ENCODE measurements around the gene TTLL9. TPM values are rescaled to one million over a fixed set of nuclear protein-coding genes. Genes with fewer than 3 reads are reported as not detected.
"Not testable (repeated sequence)": the region's sequence is repeated elsewhere in the genome, so short reads cannot be mapped to it uniquely, and the experiment has no call there.

TTLL9 gene
- total and polyA plus RNA-seq, 2 donors (not counting 1 experiment from before 2014, with no cell fraction given) = 0.74 to 0.76 TPM

DNA sequence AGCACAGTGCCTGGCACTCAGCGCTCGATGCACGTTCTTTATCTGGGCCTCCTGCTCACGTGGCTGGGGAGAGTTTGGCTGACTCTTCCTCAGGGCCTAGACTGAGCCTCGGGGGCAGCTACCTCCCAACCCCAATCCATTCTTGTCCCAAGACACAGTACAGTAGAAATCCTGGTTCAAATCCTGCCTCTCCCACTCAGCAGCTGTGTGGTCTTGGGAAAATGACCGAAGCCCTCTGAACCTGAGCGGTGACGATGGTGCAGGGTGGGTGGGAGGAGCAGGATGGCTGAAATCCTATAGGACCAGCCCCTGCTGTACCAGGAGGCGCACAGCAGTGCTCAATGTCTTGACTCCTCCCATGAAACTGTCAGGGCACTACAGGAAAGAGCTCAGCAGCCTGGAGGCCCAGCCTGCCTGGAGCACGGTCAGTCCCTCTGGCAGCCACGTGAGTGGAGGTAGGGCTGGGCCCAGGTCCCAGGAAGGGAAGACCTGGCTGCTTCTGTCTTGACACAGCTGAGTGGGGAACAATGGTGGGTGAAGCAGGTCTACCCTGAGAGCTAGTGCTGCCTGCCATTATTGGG is 49.9 kb downstream of the TTLL9 start:
- Histone ChIP-seq H3K4me1 (ENCODE audit: control insufficient read depth in 2 of 2, insufficient read depth in 2 of 2, low read length in 2 of 2) (peaks cover 0 to 6% of the 10 kb centered on the region in 2 donors), H3K79me2 (ENCODE audit: control insufficient read depth, insufficient read depth, low read length) (no peaks in the 10 kb centered on the region), H4K20me1 (ENCODE audit: control insufficient read depth, insufficient read depth, low read length, poor library complexity, severe bottlenecking) (no peaks in the 10 kb centered on the region), H3K9ac (ENCODE audit: low read length) (no peak overlapping the region), H3K36me3 (replicated peaks in 1 of 2; ENCODE audit: control extremely low read depth in 1 of 2, control insufficient read depth in 1 of 2, extremely low read depth in 1 of 2, insufficient read depth in 2 of 2, low read length in 1 of 2) (no peaks in the 10 kb centered on the region), H2AFZ (ENCODE audit: insufficient read depth, low read depth, low read length, poor library complexity, severe bottlenecking) (no peak overlapping the region), H3K27ac (ENCODE audit: low read length in 2 of 2) (no peak overlapping the region), H3K27me3 (replicated peaks in 1 of 4; ENCODE audit: control extremely low read depth in 1 of 4, control insufficient read depth in 3 of 4, insufficient read depth in 4 of 4, low read length in 3 of 4) (peaks cover 0 to 8% (median 1%) of the 10 kb centered on the region in 4 experiments), H3K4me3 (ENCODE audit: control extremely low read depth in 1 of 5, extremely low read depth in 1 of 5, insufficient read depth in 1 of 5, low read depth in 2 of 5, low read length in 4 of 5) (no peak overlapping the region), H3K4me2 (replicated peaks; ENCODE audit: low read depth, low read length, poor library complexity, severe bottlenecking) (no peak overlapping the region), H3K9me3 (ENCODE audit: control extremely low read depth in 1 of 3, control insufficient read depth in 2 of 3, insufficient read depth in 1 of 3, low read length in 2 of 3) (no peaks in the 10 kb centered on the region)
- intact Hi-C loops (cut with micrococcal nuclease) = no loop called here
- ChIA-PET CTCF (interaction anchor here (1.2 kb wide), 1 partner anchor 41 kb away, joined by 4 read pairs; no protein-coding TSS in a partner anchor), POLR2A (no interaction called here)
- TF ChIP-seq, protein P1, sequence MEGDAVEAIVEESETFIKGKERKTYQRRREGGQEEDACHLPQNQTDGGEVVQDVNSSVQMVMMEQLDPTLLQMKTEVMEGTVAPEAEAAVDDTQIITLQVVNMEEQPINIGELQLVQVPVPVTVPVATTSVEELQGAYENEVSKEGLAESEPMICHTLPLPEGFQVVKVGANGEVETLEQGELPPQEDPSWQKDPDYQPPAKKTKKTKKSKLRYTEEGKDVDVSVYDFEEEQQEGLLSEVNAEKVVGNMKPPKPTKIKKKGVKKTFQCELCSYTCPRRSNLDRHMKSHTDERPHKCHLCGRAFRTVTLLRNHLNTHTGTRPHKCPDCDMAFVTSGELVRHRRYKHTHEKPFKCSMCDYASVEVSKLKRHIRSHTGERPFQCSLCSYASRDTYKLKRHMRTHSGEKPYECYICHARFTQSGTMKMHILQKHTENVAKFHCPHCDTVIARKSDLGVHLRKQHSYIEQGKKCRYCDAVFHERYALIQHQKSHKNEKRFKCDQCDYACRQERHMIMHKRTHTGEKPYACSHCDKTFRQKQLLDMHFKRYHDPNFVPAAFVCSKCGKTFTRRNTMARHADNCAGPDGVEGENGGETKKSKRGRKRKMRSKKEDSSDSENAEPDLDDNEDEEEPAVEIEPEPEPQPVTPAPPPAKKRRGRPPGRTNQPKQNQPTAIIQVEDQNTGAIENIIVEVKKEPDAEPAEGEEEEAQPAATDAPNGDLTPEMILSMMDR (IDR thresholded peaks at IDR 0.05) = no peak
- no peak for TF ChIP-seq EZH2 (IDR thresholded peaks at IDR 0.05; ENCODE audit: borderline replicate concordance, insufficient read depth, low read depth, low read length, poor library complexity, severe bottlenecking)
- no peak overlapping the region for H3K27ac Mint-ChIP-seq
- no peak overlapping the region for H3K4me3 Mint-ChIP-seq
- 96% methylated on average over 9 of the region's 11 CpGs for WGBS (ENCODE audit: insufficient coverage)
- DNase-seq = no peak
- peaks cover 12% of the 10 kb centered on the region for H3K27me3 Mint-ChIP-seq
- H3K4me1 Mint-ChIP-seq = peaks cover 9% of the 10 kb centered on the region
- ATAC-seq (ENCODE audit: low read depth) = no peak
- no peaks in the 10 kb centered on the region for H3K9me3 Mint-ChIP-seq (ENCODE audit: insufficient read depth)

DNA sequence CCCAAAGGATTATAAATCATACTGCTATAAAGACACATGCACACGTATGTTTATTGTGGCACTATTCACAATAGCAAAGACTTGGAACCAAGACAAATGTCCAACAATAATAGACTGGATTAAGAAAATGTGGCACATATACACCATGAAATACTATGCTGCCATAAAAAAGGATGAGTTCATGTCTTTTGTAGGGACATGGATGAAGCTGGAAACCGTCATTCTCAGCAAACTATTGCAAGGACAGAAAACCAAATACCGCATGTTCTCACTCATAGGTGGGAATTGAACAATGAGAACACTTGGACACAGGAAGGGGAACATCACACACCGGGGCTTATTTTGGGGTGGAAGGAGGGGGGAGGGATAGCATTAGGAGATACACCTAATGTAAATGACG is 51.0 kb downstream of the TTLL9 start:
- WGBS (ENCODE audit: insufficient coverage) = no CpG with 5 or more reads among the region's 5 CpGs
- H3K79me2 ChIP-seq (ENCODE audit: control insufficient read depth, insufficient read depth, low read length); H3K27ac Mint-ChIP-seq; H2AFZ ChIP-seq (ENCODE audit: insufficient read depth, low read depth, low read length, poor library complexity, severe bottlenecking); H3K9ac ChIP-seq (ENCODE audit: low read length); H3K9me3 ChIP-seq (ENCODE audit: control extremely low read depth in 1 of 3, control insufficient read depth in 2 of 3, insufficient read depth in 1 of 3, low read length in 2 of 3); H3K4me1 Mint-ChIP-seq; CTCF ChIA-PET; H4K20me1 ChIP-seq (ENCODE audit: control insufficient read depth, insufficient read depth, low read length, poor library complexity, severe bottlenecking); H3K4me3 Mint-ChIP-seq; POLR2A ChIA-PET; H3K4me2 ChIP-seq (replicated peaks; ENCODE audit: low read depth, low read length, poor library complexity, severe bottlenecking); intact Hi-C loops (cut with micrococcal nuclease); H3K27ac ChIP-seq (ENCODE audit: low read length in 2 of 2); H3K9me3 Mint-ChIP-seq (ENCODE audit: insufficient read depth); ATAC-seq (ENCODE audit: low read depth); H3K4me3 ChIP-seq (ENCODE audit: control extremely low read depth in 1 of 5, extremely low read depth in 1 of 5, insufficient read depth in 1 of 5, low read depth in 2 of 5, low read length in 4 of 5); H3K36me3 ChIP-seq (replicated peaks in 1 of 2; ENCODE audit: control extremely low read depth in 1 of 2, control insufficient read depth in 1 of 2, extremely low read depth in 1 of 2, insufficient read depth in 2 of 2, low read length in 1 of 2); H3K27me3 ChIP-seq (replicated peaks in 1 of 4; ENCODE audit: control extremely low read depth in 1 of 4, control insufficient read depth in 3 of 4, insufficient read depth in 4 of 4, low read length in 3 of 4); H3K4me1 ChIP-seq (ENCODE audit: control insufficient read depth in 2 of 2, insufficient read depth in 2 of 2, low read length in 2 of 2); DNase-seq: not testable (repeated sequence)
- peaks cover 12% of the 10 kb centered on the region for H3K27me3 Mint-ChIP-seq

Data from B cell (primary cell).